Mesenteric fat pad (tissue), 1 donor: ENCODE measurements around the gene GPR12. TPM values are rescaled to one million over a fixed set of nuclear protein-coding genes. Genes with fewer than 3 reads are reported as not detected.

Experiments used
- DNase-seq: peaks from one replicate; pipeline ENCODE4 v3.0.0-alpha.2; 2020; ENCODE audit warnings: low spot score
- long read RNA-seq: library from polyadenylated mRNA; unstranded; transcript quantifications from one replicate; pipeline ENCODE4 v2.0.0, GENCODE V29; 2020
- total RNA-seq: library from RNA; stranded (reverse); fragmentation: NEBNext Ultra II Directional; extraction: Animal tissue kit (Norgen Biotek cat#: 25700); gene quantifications from one replicate; pipeline ENCODE4 v1.2.1, GENCODE V29; 2021
- donor health status: DM: yes; HTN: yes; CAD: no.

Gene GPR12, protein sequence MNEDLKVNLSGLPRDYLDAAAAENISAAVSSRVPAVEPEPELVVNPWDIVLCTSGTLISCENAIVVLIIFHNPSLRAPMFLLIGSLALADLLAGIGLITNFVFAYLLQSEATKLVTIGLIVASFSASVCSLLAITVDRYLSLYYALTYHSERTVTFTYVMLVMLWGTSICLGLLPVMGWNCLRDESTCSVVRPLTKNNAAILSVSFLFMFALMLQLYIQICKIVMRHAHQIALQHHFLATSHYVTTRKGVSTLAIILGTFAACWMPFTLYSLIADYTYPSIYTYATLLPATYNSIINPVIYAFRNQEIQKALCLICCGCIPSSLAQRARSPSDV
- not detected for total RNA-seq
- long read RNA-seq, result 0 reads

DNA sequence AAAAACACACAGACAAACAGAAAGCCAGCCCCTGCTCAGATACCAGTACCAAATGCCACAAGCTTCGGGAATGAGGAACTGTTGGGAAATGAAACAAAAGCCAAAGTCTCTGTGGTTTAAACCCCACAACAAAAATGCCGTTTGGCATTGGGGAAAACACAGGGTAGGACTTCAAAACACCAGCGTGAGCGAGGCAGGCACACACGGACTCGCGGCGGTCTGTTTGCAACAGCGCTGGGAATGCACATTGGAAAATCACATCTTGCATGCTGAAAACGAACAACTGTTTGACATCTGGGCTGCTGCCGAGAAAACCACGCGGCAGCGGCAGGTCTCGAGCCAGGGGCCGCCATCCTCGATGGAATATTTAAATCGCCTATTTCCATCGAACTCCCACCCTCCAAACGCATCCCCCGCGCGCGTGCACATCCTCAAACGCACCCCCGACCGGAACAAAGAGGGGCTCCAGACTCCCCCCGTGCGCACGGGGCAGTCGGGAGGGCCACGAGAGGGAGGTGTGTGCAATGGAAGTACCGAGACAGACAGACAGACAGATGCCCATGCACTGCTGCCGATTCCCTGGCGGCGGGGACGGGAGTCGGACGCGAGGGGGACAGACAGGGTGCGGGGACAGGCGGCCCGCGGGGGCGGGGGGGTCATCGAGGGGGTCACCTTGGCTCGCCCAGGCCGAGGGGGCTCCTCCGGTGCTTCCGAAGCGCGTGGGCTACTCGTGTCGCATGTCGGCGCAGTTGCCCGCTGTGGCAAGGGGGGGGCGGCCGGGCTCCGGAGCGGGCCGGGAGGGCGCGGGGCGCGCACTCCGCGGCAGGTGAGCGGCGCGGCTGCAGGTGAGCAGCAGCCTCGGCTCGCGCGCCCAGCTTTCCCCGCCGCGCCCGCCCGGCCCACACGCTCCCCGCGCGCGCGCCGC lies at the start of gene GPR12:
GPR12 (minus strand) TSS at position 880 of the 925 bp plus-strand sequence. CDS start 959 bp downstream, outside the sequence.
- no peak for DNase-seq

DNA sequence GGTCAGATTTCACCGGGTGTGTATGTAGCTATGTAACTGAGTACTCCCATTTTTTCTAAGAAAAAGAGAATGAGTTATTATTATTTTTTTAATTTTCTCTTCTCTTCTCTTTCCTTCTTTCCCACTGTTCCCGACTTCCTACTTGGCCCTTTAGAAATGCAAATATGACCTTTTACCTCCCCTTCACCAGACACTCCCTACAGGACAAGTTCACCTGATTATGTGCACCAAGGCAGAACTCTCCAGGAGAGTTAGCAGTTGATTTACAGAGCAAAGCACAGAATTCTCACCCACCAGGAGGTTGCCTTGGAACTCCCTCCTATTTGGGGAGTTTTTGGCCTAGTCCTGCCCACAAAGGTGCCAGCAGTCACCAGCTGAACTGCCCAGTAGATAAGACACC lies 49.5 kb upstream of the GPR12 start:
- DNase-seq, result no peak

DNA sequence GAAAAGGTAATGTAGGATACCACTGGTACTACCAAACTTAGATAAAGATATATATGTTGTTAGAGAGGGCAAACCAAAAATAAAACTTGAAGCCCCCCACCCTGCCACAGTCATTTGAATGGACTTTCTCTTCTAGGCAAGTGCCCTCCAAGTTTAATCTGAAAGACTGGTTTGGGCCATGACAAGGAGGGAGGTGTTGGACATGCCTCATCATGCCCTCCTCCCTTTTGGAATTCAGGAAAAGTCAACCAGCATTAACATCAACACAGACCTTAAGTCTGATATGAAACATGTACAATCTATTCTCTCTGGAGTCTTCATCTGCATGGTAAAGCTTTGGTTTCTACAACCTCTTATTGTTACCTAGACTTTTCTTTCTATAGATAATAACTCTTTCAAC lies 46.3 kb upstream of the GPR12 start:
- DNase-seq, result peak; percentile 0

DNA sequence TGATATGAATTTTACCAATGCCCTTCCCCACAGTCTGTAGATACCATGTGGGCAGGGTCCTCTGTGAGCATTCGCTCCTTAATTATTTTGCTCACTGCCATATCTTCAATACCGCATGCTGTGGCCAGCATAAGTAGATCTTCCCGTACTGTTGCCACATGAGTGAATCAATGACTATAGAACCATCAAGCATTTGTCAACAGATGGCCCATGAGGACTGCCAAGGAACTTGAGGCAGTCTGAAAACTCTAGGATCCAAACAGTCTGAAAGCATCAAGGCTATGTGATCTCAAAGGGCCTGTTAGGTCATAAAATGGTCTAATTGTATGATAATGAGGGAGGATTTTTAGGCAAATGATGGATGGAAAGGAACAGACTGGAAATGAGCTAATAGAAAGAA lies 27.4 kb upstream of the GPR12 start:
- DNase-seq, result no peak

DNA sequence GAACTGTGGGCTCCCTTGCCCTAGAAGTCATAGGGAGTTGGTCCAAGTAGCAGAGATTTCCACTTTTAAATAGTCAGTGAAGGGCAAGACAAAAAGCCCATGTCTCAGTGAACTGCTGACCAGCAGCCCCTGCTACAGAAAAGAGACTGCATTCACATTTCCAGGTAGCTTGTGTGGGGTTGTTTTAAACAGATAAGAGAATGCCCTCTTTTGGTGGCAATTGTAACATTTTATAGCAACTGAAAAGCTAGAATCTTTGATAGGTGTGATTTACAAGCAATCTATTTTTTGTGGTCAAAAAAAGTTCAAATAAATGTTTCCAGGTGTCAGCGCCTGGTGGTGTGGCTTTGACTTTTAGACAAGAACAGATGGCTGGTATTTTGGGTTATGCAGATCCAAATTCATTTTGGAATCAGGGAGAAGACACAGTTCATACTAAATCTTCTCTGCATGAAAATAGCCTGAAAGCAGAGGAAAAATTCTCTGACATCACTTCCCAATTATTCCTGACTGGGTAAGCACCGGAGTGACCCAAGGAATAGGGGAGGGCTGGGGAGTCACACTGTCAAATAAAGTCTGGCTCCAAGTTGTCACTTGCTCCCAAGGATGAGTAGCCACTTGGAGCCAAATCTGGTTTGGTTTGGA lies 26.2 kb upstream of the GPR12 start:
- DNase-seq, result no peak

DNA sequence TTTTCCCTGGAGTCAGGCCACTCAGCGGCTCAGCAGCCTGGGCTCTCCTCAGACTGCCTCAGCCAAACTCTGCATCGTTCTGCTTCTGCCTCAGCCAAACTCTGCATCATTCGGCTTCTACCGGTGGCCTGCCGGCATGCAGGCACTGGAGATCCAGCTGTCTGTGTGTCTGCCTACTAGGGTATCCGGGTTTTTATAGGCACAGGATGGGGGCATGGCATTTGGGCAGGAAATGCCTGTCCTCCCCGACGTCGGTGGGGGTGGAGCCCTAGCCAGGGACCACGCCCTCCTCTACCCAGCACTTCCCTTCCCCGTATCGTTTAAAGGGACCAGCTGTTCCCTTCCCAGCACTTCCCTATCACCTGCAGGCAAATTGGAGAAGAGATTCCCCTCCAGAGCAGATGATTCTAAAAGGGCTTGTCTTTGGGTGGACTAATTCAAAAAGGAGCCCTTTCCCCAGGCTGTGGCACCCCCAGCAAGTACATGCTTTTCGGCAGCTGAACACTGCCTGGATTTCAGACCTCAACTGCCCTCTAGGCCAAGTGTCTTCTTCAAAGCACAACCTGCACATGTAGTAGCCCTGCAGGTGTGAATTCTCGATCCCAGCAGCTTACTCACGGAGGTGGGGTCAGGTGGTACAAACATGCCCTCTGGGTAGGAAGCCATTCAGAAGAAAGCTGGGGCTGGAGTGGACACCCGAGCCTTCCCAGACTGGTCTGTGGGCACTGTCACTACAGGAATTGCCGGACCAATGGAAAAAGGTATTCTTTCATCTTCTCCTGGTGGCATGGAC lies 25.4 kb upstream of the GPR12 start:
- no peak for DNase-seq

DNA sequence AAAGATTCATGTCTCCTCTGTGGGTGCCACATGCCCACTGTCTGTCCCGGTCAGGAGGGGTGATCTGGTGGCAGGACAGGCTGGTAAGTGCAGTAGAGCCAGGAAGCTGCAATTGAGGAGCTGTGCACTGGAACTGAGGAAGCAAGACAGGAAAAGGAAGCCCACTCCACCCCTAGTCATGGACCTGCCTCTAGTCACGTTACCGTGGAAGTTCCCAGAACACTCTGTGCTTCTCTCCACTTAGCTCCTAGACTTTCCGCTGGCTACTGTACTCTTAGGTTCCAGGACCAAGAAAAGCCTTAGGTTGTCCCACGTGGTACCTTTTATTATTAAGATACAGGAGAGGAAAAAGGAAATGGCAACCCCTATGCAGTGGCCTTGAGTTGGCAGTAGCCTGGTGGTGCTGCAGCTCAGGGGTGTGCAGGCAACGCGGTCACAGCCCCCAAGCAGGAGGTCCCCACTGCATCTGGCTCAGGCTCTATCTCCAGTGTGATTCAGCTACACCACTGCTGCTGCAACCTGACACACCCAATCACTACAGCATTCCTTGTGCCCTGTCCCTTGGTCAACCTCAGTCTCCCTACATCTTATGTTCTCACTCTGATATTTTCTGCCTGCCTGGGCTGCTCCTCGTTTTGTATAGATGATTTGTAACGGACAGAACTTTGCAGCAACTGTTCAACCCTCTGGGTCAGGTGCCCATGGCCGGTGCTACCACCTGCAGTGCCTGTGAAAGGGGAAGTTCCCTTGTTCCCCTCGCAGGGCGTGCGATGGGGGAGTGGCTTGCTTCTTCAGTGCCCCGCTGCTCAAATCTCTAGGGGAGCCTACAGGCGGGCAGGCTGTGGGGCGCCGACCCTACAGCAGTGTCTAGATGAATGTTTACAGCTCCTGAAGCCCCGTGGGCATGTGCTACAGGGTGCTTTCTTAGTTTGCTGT lies 24.4 kb upstream of the GPR12 start:
- no peak for DNase-seq

DNA sequence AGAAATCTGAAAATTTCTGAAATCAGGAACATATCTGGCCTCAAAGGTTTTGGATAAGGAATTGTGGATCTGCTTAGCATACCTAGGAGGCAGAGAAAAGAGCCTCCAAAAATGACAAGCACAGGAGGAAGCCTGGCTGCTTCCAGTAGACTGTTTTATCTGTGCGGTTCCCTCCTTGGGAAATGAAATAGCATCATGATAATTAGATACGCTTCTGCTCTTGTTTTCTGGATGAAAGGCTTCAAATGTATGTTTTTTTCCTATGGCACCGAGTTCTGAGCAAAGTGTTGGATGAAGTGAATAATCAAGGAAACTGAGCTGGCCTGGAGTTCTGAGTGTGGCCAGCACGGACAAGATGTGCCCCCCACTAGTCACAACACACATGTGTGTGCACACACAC lies 19.8 kb upstream of the GPR12 start:
- DNase-seq, result no peak

DNA sequence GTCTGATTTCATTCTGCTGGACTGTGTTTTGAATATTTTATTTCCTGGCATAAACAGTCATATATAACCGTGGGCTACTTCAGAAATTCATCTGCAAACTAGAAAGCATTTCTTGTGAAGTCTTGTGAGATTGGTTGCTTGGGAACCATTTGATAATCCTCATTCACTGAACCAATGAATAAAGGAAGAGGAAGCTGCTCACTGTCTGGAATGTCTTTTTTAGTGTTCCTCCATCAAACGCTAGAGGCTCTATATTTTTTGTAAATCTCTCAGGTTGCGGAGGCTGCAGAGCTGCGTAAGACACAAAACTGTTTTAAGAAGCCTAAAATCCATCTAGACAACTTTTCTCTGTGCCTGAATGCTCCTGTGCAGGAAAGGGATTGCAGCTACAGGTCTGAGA lies 18.7 kb upstream of the GPR12 start:
- no peak for DNase-seq

DNA sequence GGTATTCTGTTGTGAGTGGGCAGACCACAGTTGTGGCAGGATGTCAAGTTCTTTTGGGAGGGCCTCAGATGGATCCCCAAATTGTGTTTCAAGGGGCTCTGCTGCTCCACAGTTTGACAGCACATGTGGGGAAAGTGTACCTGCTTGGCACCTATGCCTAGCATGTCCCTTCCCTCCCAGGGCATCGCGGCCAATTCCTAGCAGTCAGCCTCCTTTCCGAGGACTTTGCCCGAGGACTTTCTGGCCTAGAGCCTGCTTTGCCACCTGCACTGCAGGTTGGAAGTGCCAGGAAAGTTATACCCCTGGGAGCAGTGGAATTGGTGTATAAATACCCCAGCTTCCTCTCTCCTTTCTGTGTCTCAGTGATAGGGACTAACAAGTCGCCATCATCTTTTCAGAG lies 11.9 kb upstream of the GPR12 start:
- DNase-seq, result no peak

DNA sequence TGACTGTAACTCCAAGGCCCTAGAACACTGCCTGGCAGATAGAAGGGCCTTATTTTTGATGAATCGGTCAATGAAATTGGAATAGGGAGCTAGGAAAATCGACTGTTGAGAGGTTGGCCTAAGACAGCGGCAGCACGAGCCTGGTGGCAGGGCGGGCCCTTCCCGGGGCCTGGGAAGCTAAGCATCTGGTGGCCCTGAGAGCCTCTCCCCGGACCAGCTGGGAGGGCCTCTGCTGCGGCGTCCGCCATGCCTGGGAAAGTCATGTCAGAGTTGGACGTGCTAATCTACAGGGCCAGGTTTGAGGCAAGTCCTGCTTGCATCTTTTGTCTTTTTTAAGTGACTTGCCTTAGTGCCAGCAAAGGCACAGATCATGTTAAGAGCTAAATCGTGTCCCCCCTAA lies 11.2 kb upstream of the GPR12 start:
- no peak for DNase-seq

DNA sequence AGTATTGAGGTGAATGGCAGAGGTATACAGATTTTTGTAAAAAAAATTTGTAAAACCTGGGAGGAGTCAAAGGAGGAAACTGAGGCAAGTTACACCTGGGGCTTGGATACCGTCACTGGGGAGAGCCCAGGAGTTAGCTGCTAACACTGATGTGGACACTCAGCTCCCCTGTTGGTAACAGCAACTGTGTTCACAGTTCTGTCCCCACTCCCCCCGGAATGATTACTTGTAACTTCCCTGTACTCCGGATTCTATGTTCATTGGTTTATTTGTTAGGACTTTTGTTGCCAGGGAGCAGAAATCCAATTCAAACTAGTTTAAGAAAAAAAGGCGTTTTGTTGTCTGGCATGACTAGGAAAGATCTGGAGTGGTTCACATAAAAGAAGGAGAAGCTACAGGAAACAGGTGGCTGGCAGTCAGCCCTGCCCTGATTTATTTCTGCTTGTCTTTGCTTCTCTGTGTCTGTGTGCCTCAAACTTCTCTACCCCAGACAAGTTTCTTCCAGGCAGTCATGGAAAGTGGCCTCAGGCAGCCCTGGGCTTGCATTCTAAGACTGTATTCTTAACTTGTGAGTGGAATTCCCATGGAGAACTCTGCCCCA lies 2.3 kb upstream of the GPR12 start:
- DNase-seq, result no peak

DNA sequence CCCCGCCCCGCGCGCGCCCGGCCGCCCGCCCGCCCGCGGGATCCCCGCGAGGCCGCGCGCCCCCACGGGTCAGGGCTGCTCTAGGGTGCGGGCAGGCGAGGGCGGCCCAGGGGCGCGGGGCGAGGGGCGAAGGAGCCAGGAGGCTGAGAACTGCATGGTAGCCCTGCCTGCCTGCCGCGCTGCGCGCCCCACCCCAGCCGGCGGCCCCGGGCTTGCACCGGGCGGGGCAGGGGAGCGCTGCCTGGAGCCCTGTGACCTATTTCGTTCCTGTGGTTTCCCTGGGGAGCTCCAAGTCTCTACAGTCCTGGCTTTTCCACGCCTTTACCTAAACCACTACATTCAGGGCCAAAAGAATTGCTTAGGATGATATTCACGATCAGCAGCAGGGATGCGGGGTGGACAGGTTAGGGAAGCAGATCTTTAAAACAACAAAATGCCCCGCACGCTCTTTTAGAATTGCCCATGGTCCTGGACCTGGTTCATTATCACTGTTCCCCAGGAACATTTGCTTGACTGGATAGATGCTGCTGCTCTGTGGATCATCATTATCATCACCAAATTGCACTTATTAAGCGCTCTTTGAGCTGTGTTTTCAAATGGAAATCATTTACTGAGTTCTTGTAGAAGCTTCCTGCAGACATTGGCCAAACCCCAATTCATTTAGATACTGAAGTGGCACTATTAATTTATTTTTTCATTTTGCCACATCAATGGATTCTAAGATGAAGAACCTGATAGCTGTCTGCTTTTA lies 421 bp upstream of the GPR12 start:
- DNase-seq, result no peak

DNA sequence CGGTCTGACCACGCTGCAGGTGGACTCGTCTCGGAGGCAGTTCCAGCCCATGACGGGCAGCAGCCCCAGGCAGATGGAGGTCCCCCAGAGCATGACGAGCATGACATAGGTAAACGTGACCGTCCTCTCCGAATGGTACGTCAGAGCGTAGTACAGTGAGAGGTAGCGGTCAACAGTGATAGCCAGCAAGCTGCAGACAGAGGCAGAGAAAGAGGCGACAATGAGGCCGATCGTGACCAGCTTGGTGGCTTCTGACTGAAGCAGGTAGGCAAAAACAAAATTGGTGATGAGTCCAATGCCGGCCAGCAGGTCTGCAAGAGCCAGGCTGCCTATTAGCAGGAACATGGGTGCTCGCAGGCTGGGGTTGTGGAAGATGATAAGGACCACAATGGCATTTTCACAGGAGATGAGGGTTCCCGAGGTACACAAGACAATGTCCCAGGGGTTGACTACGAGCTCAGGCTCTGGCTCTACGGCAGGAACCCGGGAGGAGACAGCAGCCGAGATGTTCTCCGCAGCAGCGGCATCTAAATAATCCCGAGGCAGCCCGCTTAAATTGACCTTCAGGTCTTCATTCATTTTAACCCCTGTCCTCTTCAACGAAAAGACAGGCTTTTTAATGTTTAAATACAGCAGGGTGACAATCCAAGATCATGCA lies 1.2 kb downstream of the GPR12 start:
- no peak for DNase-seq

DNA sequence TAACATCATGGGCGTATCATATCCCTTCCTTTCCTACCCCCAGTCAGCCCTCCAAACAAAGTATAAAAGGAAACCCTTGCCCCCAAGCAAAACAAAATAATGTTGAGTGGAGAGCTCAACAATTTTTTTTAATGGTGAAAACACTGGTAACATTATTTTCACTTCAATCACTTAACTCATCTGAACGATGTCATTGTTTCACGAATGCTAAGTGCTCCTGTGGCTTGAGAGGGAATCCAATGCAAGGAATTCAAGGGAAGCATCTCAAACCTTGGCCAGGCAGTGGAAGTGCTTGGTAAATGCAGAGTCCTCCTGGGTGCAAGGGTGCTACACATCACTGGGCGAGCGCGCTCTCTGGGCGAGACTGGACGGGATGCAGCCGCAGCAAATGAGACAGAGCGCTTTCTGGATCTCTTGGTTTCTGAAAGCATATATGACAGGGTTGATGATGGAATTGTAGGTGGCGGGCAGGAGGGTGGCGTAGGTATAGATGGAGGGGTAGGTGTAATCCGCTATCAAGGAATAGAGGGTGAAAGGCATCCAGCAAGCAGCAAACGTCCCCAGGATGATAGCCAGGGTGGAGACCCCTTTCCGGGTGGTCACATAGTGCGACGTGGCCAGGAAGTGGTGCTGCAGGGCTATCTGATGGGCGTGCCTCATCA lies 2.0 kb downstream of the GPR12 start:
- DNase-seq, result no peak

DNA sequence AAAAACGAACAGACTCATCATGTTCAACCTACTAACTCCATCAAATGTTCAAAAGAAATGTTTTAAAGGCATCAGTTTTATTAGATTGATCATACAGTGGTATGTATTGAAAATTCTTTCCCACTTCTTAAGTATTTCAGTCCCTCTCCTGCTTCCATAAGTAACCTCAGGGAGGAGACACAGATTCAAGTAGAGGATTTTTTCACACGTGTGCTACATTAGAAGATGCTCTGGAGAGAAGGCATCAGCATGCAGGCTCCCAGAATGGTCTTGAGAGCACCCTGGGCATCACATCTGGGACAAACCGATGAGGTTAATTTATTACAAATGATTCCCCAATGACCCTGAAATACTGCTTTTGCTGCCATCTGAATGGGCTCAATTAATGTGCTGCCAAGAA lies 3.6 kb downstream of the GPR12 start:
- DNase-seq, result no peak

DNA sequence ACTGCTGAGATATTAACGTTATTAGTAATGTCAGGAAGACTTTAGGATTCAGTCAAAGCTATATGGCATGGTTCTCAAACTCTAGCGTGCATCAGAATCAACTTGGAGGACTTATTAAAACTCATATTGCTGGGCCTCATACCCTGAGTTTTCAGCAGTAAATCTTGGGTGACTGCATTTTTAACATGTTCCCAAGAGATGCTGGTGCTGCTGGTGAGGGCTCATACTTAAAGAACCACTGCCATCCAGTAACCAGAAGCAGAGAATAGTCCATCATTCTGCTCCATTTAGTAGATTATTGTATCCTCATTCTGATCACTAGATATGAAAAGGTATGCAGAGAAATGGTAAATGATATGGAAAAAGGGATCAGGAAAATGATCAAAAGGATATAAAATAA lies 7.9 kb downstream of the GPR12 start:
- no peak for DNase-seq

DNA sequence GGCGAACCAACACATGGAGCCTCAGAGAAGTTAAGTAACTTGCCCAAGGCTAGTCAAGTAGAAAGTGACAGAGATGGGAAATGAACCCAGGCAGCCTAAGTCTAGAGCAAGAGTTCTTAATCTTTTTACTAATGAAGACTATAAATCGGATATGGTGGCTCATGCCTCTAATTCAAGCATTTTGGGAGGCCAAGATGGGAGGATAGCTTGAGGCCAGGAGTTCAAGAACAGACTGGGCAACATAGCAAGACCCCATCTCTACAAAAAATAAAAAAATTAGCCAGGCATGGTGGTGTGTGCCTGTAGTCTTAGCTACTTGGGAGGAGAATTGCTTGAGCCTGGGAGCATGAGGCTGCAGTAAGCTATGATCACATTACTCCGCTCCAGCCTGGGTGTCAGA lies 10.7 kb downstream of the GPR12 start:
- no peak for DNase-seq
